Measurements from ENCODE around the gene DEFB115.
"Not testable (repeated sequence)": the region's sequence is repeated elsewhere in the genome, so short reads cannot be mapped to it uniquely, and the experiment has no call there.

Gene DEFB115

GRCh38 chr20:31257364-31257763, at the start of gene DEFB115:
Gene DEFB115 (plus strand): TSS chr20:31257664. CDS start chr20:31257664, 0 bp downstream.
- DNase-seq, result no peak

- DNase-seq, result no peak
These were observed 20.5 kb upstream of the DEFB115 start for GRCh38 chr20:31236953-31237352.

GRCh38 chr20:31237763-31238162, 19.7 kb upstream of the DEFB115 start:
- DNase-seq, result no peak

- no peak for DNase-seq
These were observed 18.3 kb upstream of the DEFB115 start for GRCh38 chr20:31239139-31239538.

- no peak for DNase-seq
These were observed 505 bp upstream of the DEFB115 start for GRCh38 chr20:31256959-31257358.

GRCh38 chr20:31260326-31260932, 3.0 kb downstream of the DEFB115 start:
- DNase-seq, result no peak

GRCh38 chr20:31274441-31274840, 17.0 kb downstream of the DEFB115 start:
- DNase-seq, result no peak

- no peak for DNase-seq
These were observed 20.7 kb downstream of the DEFB115 start for GRCh38 chr20:31278178-31278577.

- not testable (repeated sequence) for DNase-seq
These were observed 27.5 kb downstream of the DEFB115 start for GRCh38 chr20:31284964-31285363.

GRCh38 chr20:31308535-31309162, 51.2 kb downstream of the DEFB115 start, which contains the start of gene DEFB116:
Gene DEFB116 (minus strand): TSS chr20:31308585. CDS start chr20:31308585, 0 bp downstream.
- no peak for DNase-seq

Data from NCI-H1092 (cell line).